Adrenal gland (tissue), 12 donors: ENCODE measurements around the gene TMEM256. TPM values are rescaled to one million over a fixed set of nuclear protein-coding genes. Genes with fewer than 3 reads are reported as not detected.

Experiments used
- DNase-seq, 7 donors: peaks; one replicate each; pipeline ENCODE4 v3.0.0-alpha.2; 2019 to 2020
- H3K27ac ChIP-seq, 5 donors: fragments of 200-600 bp; sonication (generic) in 4 of 5; 1 replicate in 3 of 5; 2 replicates in 2 of 5; pipeline versions ENCODE4 v1.5.1 to v1.8.0; 2016 to 2020; ENCODE audit warnings: mild to moderate bottlenecking in 1 of 5
- H3K27me3 ChIP-seq: fragments of 200-600 bp; 2 replicates; pipeline ENCODE4 v1.8.0; 2021
- H3K36me3 ChIP-seq, 2 donors: fragments of 200-600 bp; replicated peaks in 1 of 2; 1 replicate in 1 of 2; 2 replicates in 1 of 2; pipeline versions ENCODE4 v1.5.1 to v1.8.0; 2018 to 2022
- H3K4me1 ChIP-seq, 2 donors: fragments of 200-600 bp; replicated peaks in 1 of 2; 1 replicate in 1 of 2; 2 replicates in 1 of 2; pipeline versions ENCODE4 v1.5.1 to v1.8.0; 2018 to 2021
- H3K4me3 ChIP-seq, 4 donors: fragments of 200-600 bp; sonication (generic) in 3 of 4; one replicate each; pipeline ENCODE4 v1.5.1; 2016 to 2018
- H3K9me3 ChIP-seq, 3 donors: fragments of 200-600 bp; sonication (generic) in 1 of 3; replicated peaks in 1 of 3; 1 replicate in 2 of 3; 2 replicates in 1 of 3; pipeline versions ENCODE4 v1.5.1 to v1.8.0; 2016 to 2021
- POLR2A ChIP-seq, 2 donors: fragments of 450-650 bp; IDR thresholded peaks; one replicate each; pipeline ENCODE4 v1.6.1; 2017; ENCODE audit warnings: antibody characterized with exemption in 2 of 2, mild to moderate bottlenecking in 2 of 2, moderate library complexity in 1 of 2
- WGBS, 4 donors: extraction: QIAGEN DNeasy Blood & Tissue Kit in 2 of 4; methylation state at CpG; one replicate each; pipeline versions ENCODE4 v1.1.5 to v1.1.7; 2013 to 2017; 5-methylcytosine and 5-hydroxymethylcytosine counted together
- intact Hi-C, 2 donors: fragments of 100-400 bp; cut with DNase I; formaldehyde crosslinking; loops; one replicate each; pipeline versions ENCODE4 v1.14.1 to v1.15.0; 2022 to 2023
- polyA plus RNA-seq, 3 donors: library from polyadenylated mRNA; stranded (reverse); fragments of 200-250 nt in 2 of 3; fragments of 350-450 nt in 1 of 3; fragmentation: Illumina TruSeq in 1 of 3; extraction: RNeasy Lipid Tissue Mini Kit (QIAGEN cat#74804) in 1 of 3; gene quantifications; one replicate each; pipeline ENCODE4 v1.2.3, GENCODE V29; 2013 to 2014
- total RNA-seq, 9 donors: library from RNA; depleted of rRNA in 4 of 9; stranded (reverse); fragments of >200 nt in 4 of 9; fragments of 120-200 nt in 1 of 9; fragmentation: NEBNext Ultra II Directional in 1 of 9; extraction: Animal tissue kit (Norgen Biotek cat#: 25700) in 1 of 9; gene quantifications; one replicate each; pipeline versions ENCODE4 v1.1.0 to v1.2.4, GENCODE V29; 2013 to 2023
- TF ChIP-seq, protein P1 (sequence below), 6 experiments: fragments of 450-650 bp in 4 of 6; fragments of 200-600 bp in 2 of 6; sonication (generic) in 1 of 6; IDR thresholded peaks; 1 replicate in 5 of 6; 2 replicates in 1 of 6; pipeline versions ENCODE4 v1.5.1 to v1.8.0; 2016 to 2021; ENCODE audit warnings: antibody characterized with exemption in 6 of 6, mild to moderate bottlenecking in 2 of 6, moderate library complexity in 1 of 6
- donor health status: healthy with polysubstance abuse.
- donor health status: Bipolar disorder and iron deficiency.
- donor health status: DM: yes; HTN: yes; CAD: no.
- donor health status: DM: no; HTN: no; CAD: no.
- donor health status: DM: no; HTN: no; CAD: no.
- donor health status: DM: yes; HTN: yes; CAD: no.

The TMEM256 gene
- total and polyA plus RNA-seq, 12 donors, result 48.5 to 334 (median 93.2) TPM

DNA sequence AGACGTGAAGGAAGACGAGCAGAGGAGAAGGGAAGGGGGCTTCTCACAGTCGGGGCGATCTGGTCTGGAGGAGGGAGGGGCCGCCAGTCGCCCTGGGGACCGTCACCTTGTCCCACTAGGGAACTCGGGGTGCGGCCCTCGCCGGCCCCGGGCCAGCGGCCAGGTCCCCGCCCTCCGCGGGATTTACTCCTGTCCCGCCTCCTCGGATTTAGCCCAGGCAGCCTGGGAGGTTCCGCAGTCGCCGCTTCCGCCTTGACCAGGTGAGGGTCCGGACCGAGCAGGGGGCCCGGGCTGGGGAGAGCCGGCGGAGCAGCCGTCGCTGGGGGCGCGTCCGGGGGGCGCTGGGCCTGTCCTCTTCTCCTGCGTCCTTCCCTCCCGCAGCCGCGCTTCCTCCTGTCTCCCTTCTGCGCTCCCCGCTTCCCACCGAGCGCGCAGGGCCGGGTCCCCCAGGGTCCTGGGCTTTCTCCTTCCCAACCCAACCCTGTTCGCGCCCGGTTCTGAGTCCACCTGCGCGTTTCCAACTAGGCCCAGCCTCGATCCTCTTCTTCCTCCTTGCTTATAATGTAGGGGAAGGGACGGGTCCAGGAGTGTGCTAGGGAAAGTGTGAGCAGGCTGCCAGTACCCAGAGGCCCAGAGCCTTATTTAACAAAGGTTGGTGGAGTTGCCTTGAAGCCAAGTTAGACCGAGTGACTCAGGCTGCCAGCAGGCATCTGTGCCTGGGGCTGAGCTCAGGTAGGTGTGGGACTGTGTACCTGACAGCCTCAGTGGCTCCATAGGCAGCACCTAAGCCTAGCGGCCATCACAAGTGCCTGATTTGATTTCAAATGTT lies 22.8 kb downstream of the TMEM256 start, which contains the start of gene TNK1:
Gene TNK1 (plus strand): TSS at position 235 of the 829 bp plus-strand sequence. CDS start 1,838 bp downstream, outside the sequence.
- DNase-seq, result peak in 2 of 7 donors; percentile 26 to 47
- Histone ChIP-seq H3K9me3 (no peaks in the 10 kb centered on the region), H3K27ac (peak within 1 kb of the TSS in 1 of 5 donors; percentile 40), H3K27me3 (peaks cover 6% of the 10 kb centered on the region), H3K36me3 (no peaks in the 10 kb centered on the region), H3K4me3 (peak within 1 kb of the TSS in 2 of 4 donors; percentile 8 to 54), H3K4me1 (peaks cover 6 to 26% of the 10 kb centered on the region in 2 donors)
- WGBS, 4 donors, result 5 to 11% (median 9%) methylated on average over 21 to 52 of the region's 52 CpGs
- no peak for TF ChIP-seq POLR2A (IDR thresholded peaks at IDR 0.05)
- TF ChIP-seq, protein P1, sequence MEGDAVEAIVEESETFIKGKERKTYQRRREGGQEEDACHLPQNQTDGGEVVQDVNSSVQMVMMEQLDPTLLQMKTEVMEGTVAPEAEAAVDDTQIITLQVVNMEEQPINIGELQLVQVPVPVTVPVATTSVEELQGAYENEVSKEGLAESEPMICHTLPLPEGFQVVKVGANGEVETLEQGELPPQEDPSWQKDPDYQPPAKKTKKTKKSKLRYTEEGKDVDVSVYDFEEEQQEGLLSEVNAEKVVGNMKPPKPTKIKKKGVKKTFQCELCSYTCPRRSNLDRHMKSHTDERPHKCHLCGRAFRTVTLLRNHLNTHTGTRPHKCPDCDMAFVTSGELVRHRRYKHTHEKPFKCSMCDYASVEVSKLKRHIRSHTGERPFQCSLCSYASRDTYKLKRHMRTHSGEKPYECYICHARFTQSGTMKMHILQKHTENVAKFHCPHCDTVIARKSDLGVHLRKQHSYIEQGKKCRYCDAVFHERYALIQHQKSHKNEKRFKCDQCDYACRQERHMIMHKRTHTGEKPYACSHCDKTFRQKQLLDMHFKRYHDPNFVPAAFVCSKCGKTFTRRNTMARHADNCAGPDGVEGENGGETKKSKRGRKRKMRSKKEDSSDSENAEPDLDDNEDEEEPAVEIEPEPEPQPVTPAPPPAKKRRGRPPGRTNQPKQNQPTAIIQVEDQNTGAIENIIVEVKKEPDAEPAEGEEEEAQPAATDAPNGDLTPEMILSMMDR (IDR thresholded peaks at IDR 0.05), result no peak
- intact Hi-C loops, result no loop called here

DNA sequence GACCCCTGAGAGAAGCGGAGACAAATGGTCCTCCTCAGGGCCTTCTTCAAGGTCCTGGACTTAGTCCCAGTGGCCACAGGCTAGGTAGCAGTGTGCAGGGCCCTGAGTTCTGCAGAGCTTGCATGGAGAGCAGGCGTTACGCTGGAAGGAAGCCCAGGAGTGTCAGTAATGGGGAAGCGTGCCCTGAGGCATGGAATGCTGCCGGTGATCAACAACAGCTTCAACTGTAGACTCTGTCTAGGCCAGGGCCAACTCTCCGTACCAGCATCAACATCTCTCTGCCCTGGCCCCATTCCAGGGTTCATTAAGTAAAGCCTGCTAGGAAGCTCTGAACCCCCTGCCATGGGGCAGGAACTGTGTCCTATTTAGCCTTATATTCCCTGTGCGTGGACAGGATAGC lies 23.6 kb downstream of the TMEM256 start:
- H3K27ac ChIP-seq, result peak overlapping the region in 1 of 5 donors; percentile 40
- 20 to 23% (median 21%) methylated on average over 2 to 7 of the region's 7 CpGs for WGBS, 4 donors
- no peaks in the 10 kb centered on the region for H3K9me3 ChIP-seq
- peaks cover 6% of the 10 kb centered on the region for H3K27me3 ChIP-seq
- intact Hi-C loops, result no loop called here
- peak overlapping the region in 1 of 4 donors; percentile 54 for H3K4me3 ChIP-seq
- H3K4me1 ChIP-seq, result peaks cover 6 to 26% of the 10 kb centered on the region in 2 donors
- peak in 6 of 7 donors; percentile 46 to 79 (median 72) for DNase-seq
- TF ChIP-seq, protein P1 (IDR thresholded peaks at IDR 0.05), result no peak
- TF ChIP-seq POLR2A (IDR thresholded peaks at IDR 0.05), result no peak
- H3K36me3 ChIP-seq, result no peaks in the 10 kb centered on the region

DNA sequence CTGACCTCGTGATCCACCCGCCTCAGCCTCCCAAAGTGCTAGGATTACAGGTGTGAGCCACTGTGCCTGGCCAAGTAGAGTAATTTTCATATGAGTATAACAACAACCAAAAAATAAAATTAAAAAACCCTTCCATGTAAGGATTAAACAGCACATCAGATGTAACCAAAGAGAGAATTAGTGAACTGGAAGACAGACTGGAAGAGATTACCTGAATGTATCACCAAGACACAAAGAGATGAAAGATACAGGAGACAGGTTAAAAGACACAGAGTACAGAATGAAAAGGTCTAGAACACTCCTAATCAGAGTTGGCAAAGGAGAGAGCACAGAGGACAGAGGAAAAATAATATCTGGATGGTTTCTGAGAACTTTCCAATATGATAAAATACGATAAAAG lies 24.8 kb downstream of the TMEM256 start:
- Histone ChIP-seq H3K27me3 (peaks cover 6% of the 10 kb centered on the region), H3K36me3 (no peaks in the 10 kb centered on the region), H3K9me3 (no peaks in the 10 kb centered on the region), H3K4me1 (peaks cover 6 to 23% of the 10 kb centered on the region in 2 donors), H3K27ac (no peak overlapping the region), H3K4me3 (no peak overlapping the region)
- DNase-seq, result no peak
- TF ChIP-seq, protein P1 (IDR thresholded peaks at IDR 0.05), result no peak
- no peak for TF ChIP-seq POLR2A (IDR thresholded peaks at IDR 0.05)
- intact Hi-C loops, result no loop called here
- WGBS, 4 donors, result 95 to 100% (median 97%) methylated on average over 3 of the region's 3 CpGs

DNA sequence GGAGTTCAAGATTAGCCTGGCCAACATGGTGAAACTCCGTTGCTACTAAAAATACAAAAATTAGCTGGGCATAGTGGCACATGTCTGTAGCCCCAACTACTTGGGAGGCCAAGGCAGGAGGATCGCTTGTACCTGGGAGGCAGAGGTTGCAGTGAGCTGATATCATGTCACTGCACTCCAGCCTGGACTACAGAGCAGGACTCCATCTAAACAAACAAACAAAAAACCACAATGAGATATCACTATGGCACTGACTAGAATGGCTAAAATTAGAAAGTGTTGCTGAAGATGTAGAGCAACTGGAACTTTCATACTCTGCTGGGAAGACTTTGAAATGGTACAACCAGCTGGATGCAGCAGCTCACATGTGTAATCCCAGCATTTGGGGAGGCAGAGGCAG lies 29.5 kb downstream of the TMEM256 start:
- TF ChIP-seq, protein P1 (IDR thresholded peaks at IDR 0.05), result no peak
- no peak for TF ChIP-seq POLR2A (IDR thresholded peaks at IDR 0.05)
- H3K4me1 ChIP-seq, result no peaks in the 10 kb centered on the region
- H3K36me3 ChIP-seq, result no peaks in the 10 kb centered on the region
- DNase-seq, result no peak
- H3K27ac ChIP-seq, result no peak overlapping the region
- WGBS, 4 donors, result 78 to 89% (median 84%) methylated on average over 2 of the region's 2 CpGs
- intact Hi-C loops, result no loop called here
- H3K9me3 ChIP-seq, result no peaks in the 10 kb centered on the region
- no peaks in the 10 kb centered on the region for H3K27me3 ChIP-seq
- no peak overlapping the region for H3K4me3 ChIP-seq
